Tibial nerve (tissue), 4 donors: ENCODE results near the gene ZNF541.

Experiments
- EP300 ChIP-seq, 2 donors: sonication (generic); formaldehyde crosslinking; IDR thresholded peaks; one replicate each; pipeline ENCODE4 v1.6.1; 2017; ENCODE audit warnings: antibody characterized with exemption in 2 of 2, mild to moderate bottlenecking in 1 of 2
- TF ChIP-seq, protein P1 (sequence below), 5 experiments: fragments of 200-600 bp in 3 of 5; fragments of 450-650 bp in 2 of 5; sonication (generic) in 3 of 5; IDR thresholded peaks; one replicate each; pipeline ENCODE4 v1.5.1; 2016 to 2019; ENCODE audit warnings: antibody characterized with exemption in 5 of 5, mild to moderate bottlenecking in 3 of 5, moderate library complexity in 2 of 5

DNA sequence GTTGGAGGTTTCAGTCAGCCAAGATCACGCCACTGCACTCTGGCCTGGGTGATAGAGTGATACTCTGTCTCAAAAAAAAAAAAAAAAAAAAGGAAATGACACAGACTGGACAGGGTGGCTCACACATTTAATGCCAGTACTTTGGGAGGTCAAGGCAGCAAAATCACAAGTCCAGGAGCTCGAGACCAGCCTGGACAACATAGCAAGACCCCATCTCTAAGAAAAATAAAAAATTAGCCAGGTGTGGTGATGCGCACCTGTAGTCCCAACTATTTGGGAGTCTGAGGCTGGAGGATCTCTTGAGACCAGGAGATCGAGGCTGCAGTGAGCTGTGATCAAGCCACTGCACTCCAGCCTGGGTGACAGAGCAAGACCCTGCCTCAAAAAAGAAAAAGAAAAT, 35.5 kb downstream of the ZNF541 start:
- TF ChIP-seq EP300 (IDR thresholded peaks at IDR 0.05): no peak
- TF ChIP-seq, protein P1, sequence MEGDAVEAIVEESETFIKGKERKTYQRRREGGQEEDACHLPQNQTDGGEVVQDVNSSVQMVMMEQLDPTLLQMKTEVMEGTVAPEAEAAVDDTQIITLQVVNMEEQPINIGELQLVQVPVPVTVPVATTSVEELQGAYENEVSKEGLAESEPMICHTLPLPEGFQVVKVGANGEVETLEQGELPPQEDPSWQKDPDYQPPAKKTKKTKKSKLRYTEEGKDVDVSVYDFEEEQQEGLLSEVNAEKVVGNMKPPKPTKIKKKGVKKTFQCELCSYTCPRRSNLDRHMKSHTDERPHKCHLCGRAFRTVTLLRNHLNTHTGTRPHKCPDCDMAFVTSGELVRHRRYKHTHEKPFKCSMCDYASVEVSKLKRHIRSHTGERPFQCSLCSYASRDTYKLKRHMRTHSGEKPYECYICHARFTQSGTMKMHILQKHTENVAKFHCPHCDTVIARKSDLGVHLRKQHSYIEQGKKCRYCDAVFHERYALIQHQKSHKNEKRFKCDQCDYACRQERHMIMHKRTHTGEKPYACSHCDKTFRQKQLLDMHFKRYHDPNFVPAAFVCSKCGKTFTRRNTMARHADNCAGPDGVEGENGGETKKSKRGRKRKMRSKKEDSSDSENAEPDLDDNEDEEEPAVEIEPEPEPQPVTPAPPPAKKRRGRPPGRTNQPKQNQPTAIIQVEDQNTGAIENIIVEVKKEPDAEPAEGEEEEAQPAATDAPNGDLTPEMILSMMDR (IDR thresholded peaks at IDR 0.05): no peak
